ENCODE results near the gene SCYGR7.

The SCYGR7 gene

DNA sequence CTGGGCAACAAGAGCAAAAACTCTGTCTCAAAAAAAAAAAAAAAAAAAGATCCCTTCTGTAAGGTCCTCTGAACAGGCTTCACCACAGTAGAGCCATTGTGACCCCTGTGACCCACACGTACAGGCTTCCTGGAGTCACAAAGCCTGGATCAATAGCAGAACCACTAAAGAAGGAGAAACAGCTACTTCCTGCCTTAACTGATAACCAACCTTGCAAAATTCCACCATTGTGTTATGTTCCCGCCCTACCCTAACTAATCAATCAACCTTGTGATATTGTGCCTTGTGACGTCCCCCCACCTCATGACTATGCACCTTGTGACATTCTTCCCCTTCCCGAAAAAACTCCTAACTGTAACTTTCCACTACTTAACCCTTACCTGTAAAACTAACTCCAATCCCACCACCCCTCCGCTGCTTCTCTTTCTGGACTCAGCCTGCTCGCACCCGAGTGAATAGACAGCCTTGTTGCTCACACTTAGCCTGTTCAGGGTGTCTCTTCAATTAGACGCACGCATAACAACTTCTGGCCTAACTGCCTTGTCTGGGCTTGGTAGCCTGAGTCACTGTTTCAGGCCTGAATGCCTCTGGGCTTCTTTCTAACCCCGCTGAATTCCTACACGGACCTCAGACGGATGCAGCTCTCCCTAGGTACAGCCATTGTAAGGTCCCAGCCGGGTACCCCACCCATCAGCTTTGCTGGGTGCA is 31.4 kb downstream of the SCYGR7 start:
- ATAC-seq (ENCODE audit: insufficient read depth, low read depth) (no peak), DNase-seq (no peak)
- H3K36me3 ChIP-seq (ENCODE audit: insufficient read depth, low read length), result no peaks in the 10 kb centered on the region
- H3K27ac ChIP-seq (ENCODE audit: low read length), result no peak overlapping the region
- no peaks in the 10 kb centered on the region for H3K27me3 ChIP-seq (ENCODE audit: insufficient read depth, low read length, poor library complexity)
- no peaks in the 10 kb centered on the region for H3K79me2 ChIP-seq (ENCODE audit: insufficient read depth, low read length)
- no peaks in the 10 kb centered on the region for H3K4me1 ChIP-seq (ENCODE audit: insufficient read depth, low read length)
- H3K4me3 ChIP-seq (ENCODE audit: low read depth in 1 of 2, low read length in 2 of 2), result no peak overlapping the region
- H4K20me1 ChIP-seq (ENCODE audit: insufficient read depth, low read length), result no peaks in the 10 kb centered on the region
- H3K4me2 ChIP-seq (ENCODE audit: insufficient read depth, low read length), result no peak overlapping the region
- TF ChIP-seq EZH2 (IDR thresholded peaks at IDR 0.05; ENCODE audit: borderline replicate concordance, low read depth, low read length, severe bottlenecking) (no peak), CTCF (IDR thresholded peaks at IDR 0.05; ENCODE audit: borderline replicate concordance, extremely low read depth, low read length, poor library complexity, severe bottlenecking) (no peak)
- no peaks in the 10 kb centered on the region for H3K9me3 ChIP-seq (ENCODE audit: insufficient read depth, low read length, severe bottlenecking)
- H2AFZ ChIP-seq (ENCODE audit: low read depth, low read length), result no peak overlapping the region
- H3K9ac ChIP-seq (ENCODE audit: low read depth, low read length), result no peak overlapping the region

DNA sequence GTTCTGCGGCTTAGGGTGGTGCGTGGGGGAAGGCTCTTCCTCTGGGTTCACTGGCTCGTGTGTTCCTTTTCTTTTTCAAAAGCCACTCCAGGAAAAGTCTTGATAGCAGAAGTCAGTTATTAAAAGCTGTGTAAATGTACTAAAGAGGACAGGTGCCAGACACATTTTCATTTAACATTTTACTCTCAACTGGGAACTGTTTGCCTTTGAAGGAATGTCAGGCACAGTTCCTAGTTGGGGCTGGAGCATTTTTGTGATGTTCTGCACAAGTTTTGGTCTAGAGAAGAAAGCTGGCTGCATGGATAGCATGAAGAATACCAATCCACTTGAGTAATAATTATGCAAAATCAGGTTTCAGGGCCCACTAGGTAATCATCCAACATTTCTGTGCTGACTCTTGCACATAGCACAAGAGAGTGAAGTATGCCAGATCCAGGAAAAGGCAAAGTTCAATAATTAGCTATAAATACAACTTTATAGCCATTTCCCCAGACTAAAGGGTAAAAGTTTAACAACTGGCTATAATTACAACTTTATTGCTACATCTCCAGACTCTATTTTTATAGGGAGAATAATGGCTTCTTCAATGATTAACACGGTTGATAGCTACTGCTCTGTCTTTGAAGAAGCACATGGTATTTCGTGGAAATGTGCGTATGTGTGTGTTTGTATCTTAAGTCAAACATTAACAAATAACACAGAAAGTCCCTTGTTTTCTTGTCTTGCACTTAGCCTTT is 33.8 kb downstream of the SCYGR7 start:
- DNase-seq (no peak), ATAC-seq (ENCODE audit: insufficient read depth, low read depth) (no peak)
- Histone ChIP-seq H3K4me3 (ENCODE audit: low read depth in 1 of 2, low read length in 2 of 2) (no peak overlapping the region), H3K4me2 (ENCODE audit: insufficient read depth, low read length) (no peak overlapping the region), H2AFZ (ENCODE audit: low read depth, low read length) (no peak overlapping the region), H3K27ac (ENCODE audit: low read length) (no peak overlapping the region), H3K27me3 (ENCODE audit: insufficient read depth, low read length, poor library complexity) (no peaks in the 10 kb centered on the region), H3K9ac (ENCODE audit: low read depth, low read length) (no peak overlapping the region), H3K9me3 (ENCODE audit: insufficient read depth, low read length, severe bottlenecking) (no peaks in the 10 kb centered on the region), H3K4me1 (ENCODE audit: insufficient read depth, low read length) (no peaks in the 10 kb centered on the region), H3K79me2 (ENCODE audit: insufficient read depth, low read length) (no peaks in the 10 kb centered on the region), H3K36me3 (ENCODE audit: insufficient read depth, low read length) (no peaks in the 10 kb centered on the region), H4K20me1 (ENCODE audit: insufficient read depth, low read length) (no peaks in the 10 kb centered on the region)
- TF ChIP-seq EZH2 (IDR thresholded peaks at IDR 0.05; ENCODE audit: borderline replicate concordance, low read depth, low read length, severe bottlenecking) (no peak), CTCF (IDR thresholded peaks at IDR 0.05; ENCODE audit: borderline replicate concordance, extremely low read depth, low read length, poor library complexity, severe bottlenecking) (no peak)

DNA sequence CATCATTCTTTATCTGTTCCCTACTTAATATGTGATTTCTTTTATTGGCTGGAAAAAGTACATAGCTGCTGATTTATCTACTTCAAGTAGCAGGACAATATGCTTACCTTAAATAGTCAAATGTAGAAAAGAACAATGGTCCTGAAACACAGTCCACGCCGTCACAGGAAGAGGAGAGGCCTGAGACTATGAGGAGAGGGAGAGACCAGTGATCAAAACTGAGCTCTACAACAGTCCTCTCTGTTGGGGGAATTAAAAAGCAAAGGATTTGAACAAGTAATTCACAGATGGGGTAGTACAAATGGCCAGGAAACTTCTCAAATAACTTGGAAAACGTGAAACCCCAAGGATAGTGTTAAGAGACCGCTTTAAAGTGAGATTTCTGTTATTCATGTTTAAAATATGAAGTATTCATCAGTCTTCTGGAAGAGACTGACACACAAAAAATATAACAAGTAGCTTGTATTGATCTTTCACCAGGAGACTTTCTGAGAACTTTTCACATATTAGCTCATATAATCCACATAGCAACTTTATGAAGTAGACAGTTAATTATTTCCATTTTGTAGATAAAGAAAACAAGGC is 37.7 kb downstream of the SCYGR7 start:
- Histone ChIP-seq H3K9ac (ENCODE audit: low read depth, low read length) (no peak overlapping the region), H3K4me3 (ENCODE audit: low read depth in 1 of 2, low read length in 2 of 2) (no peak overlapping the region), H3K27me3 (ENCODE audit: insufficient read depth, low read length, poor library complexity) (no peaks in the 10 kb centered on the region), H3K4me1 (ENCODE audit: insufficient read depth, low read length) (no peaks in the 10 kb centered on the region), H3K36me3 (ENCODE audit: insufficient read depth, low read length) (no peaks in the 10 kb centered on the region), H3K4me2 (ENCODE audit: insufficient read depth, low read length) (no peak overlapping the region), H3K79me2 (ENCODE audit: insufficient read depth, low read length) (no peaks in the 10 kb centered on the region), H2AFZ (ENCODE audit: low read depth, low read length) (no peak overlapping the region), H3K27ac (ENCODE audit: low read length) (no peak overlapping the region), H4K20me1 (ENCODE audit: insufficient read depth, low read length) (no peaks in the 10 kb centered on the region), H3K9me3 (ENCODE audit: insufficient read depth, low read length, severe bottlenecking) (no peaks in the 10 kb centered on the region)
- DNase-seq (no peak), ATAC-seq (ENCODE audit: insufficient read depth, low read depth) (no peak)
- TF ChIP-seq CTCF (IDR thresholded peaks at IDR 0.05; ENCODE audit: borderline replicate concordance, extremely low read depth, low read length, poor library complexity, severe bottlenecking), result no peak
- TF ChIP-seq EZH2 (IDR thresholded peaks at IDR 0.05; ENCODE audit: borderline replicate concordance, low read depth, low read length, severe bottlenecking), result no peak

All from DND-41 (cell line).